GM21529 (cell line): ENCODE data around the gene PPM1A.
"Not testable (repeated sequence)": the region's sequence is repeated elsewhere in the genome, so short reads cannot be mapped to it uniquely, and the experiment has no call there.

Source experiments
- ATAC-seq: cut with Tn5 transposase; IDR thresholded peaks from one replicate; pipeline ENCODE4 v1.9.1; 2021; ENCODE audit not compliant: unreplicated experiment

Gene PPM1A

GRCh38 chr14:60315196-60315990 lies 66.4 kb downstream of the PPM1A start:
- no peak for ATAC-seq

DNA sequence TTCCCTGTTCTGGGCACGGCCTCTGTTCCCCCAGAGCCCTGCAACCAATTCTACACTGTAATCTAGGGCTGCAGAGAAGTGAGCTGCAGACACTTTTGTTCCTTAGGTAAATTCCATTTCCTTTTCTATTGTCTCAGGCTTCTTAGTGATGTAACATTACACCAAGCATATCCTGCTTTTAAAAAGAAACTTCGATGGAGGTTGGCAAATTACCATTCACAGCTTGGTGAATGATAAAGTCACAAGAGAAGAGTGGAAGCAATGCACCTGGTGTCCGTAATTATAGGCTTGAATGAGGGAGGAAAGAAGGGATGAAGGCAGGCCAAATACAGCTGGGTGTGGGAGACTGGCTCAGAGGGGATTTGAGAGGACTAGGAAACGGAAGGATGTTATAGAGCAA lies 68.6 kb downstream of the PPM1A start:
- ATAC-seq = no peak

- ATAC-seq = not testable (repeated sequence)
These were observed 71.8 kb downstream of the PPM1A start for GRCh38 chr14:60320860-60321259.

DNA sequence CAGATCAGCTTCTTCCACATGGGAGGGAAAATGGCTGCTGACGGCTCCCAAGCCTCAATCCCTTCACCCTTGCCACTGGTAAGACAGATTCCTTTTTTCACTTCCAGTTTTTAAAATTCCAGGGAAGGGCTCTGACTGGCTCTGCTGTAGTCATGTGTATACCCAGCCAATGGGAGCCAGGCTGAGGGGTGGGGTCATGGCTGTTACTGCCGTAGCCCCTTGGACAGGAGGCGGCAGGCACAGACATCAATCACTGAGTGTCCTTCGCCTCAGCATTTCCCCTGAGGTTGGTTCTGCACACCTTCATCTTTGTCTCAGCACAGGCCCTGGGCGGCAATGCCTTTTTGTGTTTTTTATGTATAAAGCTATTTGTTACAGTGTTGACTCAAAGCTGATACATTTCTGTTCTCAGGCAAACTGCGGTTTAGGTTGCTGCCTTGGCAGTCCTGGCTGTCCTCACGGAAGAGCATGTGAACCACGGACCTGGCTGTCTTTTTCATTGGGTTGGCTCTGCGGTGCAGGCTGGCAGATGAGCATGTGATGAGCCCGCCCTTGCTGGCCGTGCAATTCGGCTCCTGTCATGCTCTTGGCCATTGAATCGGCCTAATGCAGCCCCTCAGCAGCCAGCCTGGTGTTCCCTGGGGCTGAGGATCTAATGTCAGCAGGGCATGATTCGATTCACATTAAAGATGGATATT lies 74.3 kb downstream of the PPM1A start:
- no peak for ATAC-seq

GRCh38 chr14:60324837-60325236 lies 75.8 kb downstream of the PPM1A start:
- no peak for ATAC-seq

DNA sequence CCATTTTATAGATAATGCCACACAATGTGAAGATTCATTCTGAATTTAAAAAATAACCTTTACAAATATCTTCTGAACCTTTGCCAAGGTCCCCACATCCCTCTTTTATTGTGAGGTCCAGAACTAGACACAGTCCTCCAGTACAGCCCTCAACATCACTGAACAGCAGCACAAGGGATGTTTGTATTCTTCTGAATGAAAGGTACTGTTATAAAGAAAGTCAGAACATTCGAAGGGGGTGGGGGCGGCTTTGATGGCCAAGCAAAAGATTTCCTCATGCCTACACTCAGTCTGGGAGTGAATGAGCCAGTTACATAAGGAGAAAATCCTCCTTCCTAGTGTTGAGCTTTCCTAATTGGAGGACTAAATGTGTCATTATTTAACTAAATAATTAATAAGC lies 77.3 kb downstream of the PPM1A start:
- no peak for ATAC-seq

- ATAC-seq = peak; percentile 63
These were observed 78.7 kb downstream of the PPM1A start for GRCh38 chr14:60327447-60328331.

DNA sequence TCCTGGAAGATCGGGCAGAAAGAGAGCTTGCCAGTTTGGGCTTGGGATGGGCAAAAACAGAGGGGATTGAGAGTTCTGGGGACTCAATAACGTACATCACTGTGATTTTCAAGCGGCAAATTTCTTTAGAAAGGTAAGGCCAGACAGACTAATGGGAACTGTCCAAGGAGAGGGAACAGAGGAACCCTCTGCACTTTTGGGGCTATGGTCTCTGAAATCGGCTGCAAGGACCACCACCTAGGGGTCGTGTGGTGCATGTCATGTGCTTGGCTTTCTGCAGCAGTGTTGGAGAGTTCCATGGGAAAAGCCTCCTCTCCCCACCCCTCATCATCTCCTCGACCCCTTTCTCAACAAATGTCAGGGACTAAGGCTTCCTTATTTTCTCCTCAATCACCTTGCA lies 79.6 kb downstream of the PPM1A start:
- no peak for ATAC-seq

- no peak for ATAC-seq
These were observed 80.3 kb downstream of the PPM1A start for GRCh38 chr14:60329274-60329673.

DNA sequence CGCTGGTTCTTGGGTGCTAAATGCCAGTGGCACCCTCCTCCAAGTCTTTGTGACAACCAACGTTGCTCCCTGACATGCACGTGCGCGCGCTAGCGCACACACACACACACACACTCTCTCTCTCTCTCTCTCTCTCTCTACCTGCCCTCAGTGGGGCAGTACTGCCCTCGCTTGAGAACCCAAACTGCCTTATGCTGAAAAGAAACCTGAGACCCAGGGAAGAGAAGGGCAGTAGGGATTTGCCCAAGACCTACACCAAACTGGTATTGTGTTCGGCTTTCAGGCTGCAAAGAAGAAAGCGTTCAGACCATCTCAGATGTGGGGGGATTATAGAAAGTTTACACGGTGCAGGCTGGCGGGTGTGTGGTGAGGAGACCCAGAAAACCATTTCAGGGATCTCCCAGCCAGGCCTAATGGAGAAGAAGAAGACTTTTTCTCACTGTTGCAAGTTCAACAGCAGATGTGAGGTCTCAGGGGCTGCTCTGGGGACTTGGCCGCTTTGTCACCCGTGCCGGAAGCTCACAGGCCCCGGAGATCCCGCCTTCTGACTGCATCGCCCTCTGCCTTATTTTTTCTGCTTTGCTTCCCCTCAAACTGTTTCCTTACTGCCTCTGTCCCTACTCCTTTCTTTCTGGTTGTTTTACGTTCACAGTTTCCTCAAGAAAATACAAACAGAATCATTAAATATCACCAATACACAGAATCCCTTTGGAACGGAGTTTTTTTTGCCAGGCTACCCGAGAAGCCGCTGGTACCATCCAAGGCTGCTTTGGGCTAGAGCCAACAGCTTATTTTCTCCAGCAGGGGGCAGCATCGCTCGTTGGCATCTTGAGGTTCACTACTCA lies 82.4 kb downstream of the PPM1A start:
- ATAC-seq = peak; percentile 73

GRCh38 chr14:60332046-60332399 lies 83.0 kb downstream of the PPM1A start:
- ATAC-seq = no peak

- ATAC-seq = no peak
These were observed 83.8 kb downstream of the PPM1A start for GRCh38 chr14:60332869-60333268.

- ATAC-seq = no peak
These were observed 90.5 kb downstream of the PPM1A start for GRCh38 chr14:60339571-60339970.

DNA sequence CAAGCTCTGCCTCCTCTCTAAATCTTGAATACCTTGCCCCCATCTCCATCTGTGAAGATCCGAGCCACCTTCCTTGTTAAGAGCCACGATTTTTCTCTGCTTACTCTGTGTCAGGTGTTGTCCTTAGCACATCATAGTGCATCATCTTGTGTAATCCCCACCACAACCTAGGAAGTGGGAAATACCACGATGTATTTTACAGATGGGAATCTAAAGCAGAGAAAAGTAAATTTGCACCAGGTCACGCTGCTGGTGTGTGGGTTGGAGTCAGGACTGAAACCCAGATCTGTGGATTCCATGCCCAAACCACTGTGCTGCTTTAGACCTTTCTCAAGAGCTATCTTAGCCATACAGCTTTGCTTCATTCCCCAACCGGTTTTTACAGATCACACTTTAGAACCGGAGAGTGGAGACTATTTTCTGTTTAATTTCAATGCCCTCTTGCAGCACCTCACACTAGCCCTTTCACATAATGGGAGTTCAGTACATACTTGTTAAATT lies 94.6 kb downstream of the PPM1A start:
- ATAC-seq = no peak

GRCh38 chr14:60344751-60345150 lies 95.7 kb downstream of the PPM1A start:
- no peak for ATAC-seq

DNA sequence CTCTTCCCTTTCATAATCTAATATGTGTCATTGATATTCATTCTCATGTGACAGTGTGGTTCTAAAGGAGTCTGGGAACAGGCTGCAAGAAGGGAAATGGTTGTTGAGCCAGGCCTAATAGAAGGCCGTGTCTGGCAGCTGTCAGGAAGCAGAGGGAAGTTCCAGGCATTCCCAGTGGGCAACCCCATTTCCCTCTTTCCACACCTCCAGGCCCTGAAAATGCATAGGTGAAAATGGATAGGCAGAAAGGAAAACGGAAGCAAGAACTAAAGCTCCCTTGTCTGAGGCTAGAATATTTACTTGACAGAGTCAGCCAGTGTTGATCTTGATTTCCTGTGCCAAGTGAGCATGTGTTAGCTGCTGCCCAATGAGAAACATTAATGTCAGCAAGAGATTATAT lies 97.7 kb downstream of the PPM1A start:
- ATAC-seq = no peak

DNA sequence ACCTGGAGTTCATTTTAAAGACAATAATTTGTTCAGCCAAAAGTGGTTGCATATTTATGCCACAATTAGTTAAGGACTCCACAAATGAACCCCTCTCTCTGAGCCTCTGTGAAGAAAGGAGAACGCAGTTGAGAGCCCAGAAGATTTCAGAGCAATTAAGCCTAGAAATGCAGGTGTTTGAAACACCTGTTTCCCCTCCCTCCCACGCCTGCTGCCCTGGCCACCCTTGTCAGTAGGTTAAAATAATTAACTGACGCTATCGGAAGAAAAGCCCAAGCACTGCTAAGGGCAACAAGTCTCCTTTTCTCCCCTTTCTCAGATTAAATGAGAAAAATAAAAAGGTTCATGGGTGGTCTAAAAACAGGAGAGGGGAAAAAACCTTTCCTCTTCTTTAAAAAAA lies 99.2 kb downstream of the PPM1A start:
- no peak for ATAC-seq
